IMR-90 (cell line): ENCODE measurements around the gene DBN1. TPM values are rescaled to one million over a fixed set of nuclear protein-coding genes. Genes with fewer than 3 reads are reported as not detected.

Experiments
- ATAC-seq: fragments of 200-7000 bp; cut with Tn5 transposase; 2 replicates; pipeline ENCODE4 v1.9.1; 2020; ENCODE audit warnings: low read depth, mild to moderate bottlenecking, moderate library complexity
- BruUV-seq: library from RNA; stranded (reverse); fragments of 400-500 nt; replicated peaks from 2 replicates; lab custom pipeline; 2021; lab: Mats Ljungman, UMichigan
- CTCF ChIA-PET: fragments of 300-600 bp; formaldehyde crosslinking; extraction: SDS; loops from one replicate; lab custom pipeline; 2021; ENCODE audit warnings: antibody characterized with exemption; lab: Yijun Ruan, JAX
- POLR2A ChIA-PET: fragments of 300-600 bp; sonication (Branson Sonifier 250); formaldehyde crosslinking; loops from one replicate; lab custom pipeline; 2022; ENCODE audit warnings: antibody characterized with exemption; ENCODE audit not compliant: unreplicated experiment; lab: Charles Lee
- DNase-seq: peaks from one replicate; pipeline ENCODE4 v3.0.0; 2013
- H2AFZ ChIP-seq: replicated peaks from 2 replicates; pipeline ENCODE3; 2013; ENCODE audit warnings: low read length, mild to moderate bottlenecking; ENCODE audit not compliant: poor library complexity
- H2AK5ac ChIP-seq: 2 replicates; pipeline ENCODE4 v1.6.1; 2013; ENCODE audit warnings: low read depth, low read length, inconsistent platforms
- H2AK9ac ChIP-seq: replicated peaks from 2 replicates; pipeline ENCODE3; 2013; ENCODE audit warnings: mild to moderate bottlenecking, low read depth, low read length, moderate library complexity; ENCODE audit not compliant: poor library complexity
- H2BK120ac ChIP-seq: 2 replicates; pipeline ENCODE4 v1.6.1; 2013; ENCODE audit warnings: low read depth, low read length, inconsistent platforms
- H2BK15ac ChIP-seq: 3 replicates; pipeline ENCODE4 v1.6.1; 2013; ENCODE audit warnings: low read depth, low read length, inconsistent platforms
- H2BK20ac ChIP-seq: 2 replicates; pipeline ENCODE4 v1.6.1; 2013; ENCODE audit warnings: low read depth, mild to moderate bottlenecking, inconsistent platforms, low read length, moderate library complexity
- H2BK5ac ChIP-seq: 2 replicates; pipeline ENCODE4 v1.6.1; 2013; ENCODE audit warnings: mild to moderate bottlenecking, low read depth, low read length, inconsistent platforms; ENCODE audit not compliant: poor library complexity, severe bottlenecking
- H3K14ac ChIP-seq: replicated peaks from 2 replicates; pipeline ENCODE4 v1.6.1; 2013; ENCODE audit warnings: low read depth, low read length, inconsistent platforms
- H3K18ac ChIP-seq: 2 replicates; pipeline ENCODE4 v1.6.1; 2013; ENCODE audit warnings: low read depth, low read length, control low read depth
- H3K23ac ChIP-seq: 2 replicates; pipeline ENCODE4 v1.6.1; 2013; ENCODE audit warnings: low read depth, low read length, inconsistent platforms
- H3K27ac ChIP-seq: 2 replicates; pipeline ENCODE4 v1.5.1; 2013; ENCODE audit warnings: mild to moderate bottlenecking, control low read depth, low read length; ENCODE audit not compliant: insufficient read depth
- H3K27me3 ChIP-seq: 2 replicates; pipeline ENCODE4 v1.6.1; 2013; ENCODE audit warnings: low read length; ENCODE audit not compliant: control insufficient read depth, insufficient read depth
- H3K36me3 ChIP-seq: 2 replicates; pipeline ENCODE4 v1.6.1; 2013; ENCODE audit warnings: low read length, mixed read lengths; ENCODE audit not compliant: control insufficient read depth, insufficient read depth
- H3K4ac ChIP-seq: 2 replicates; pipeline ENCODE4 v1.6.1; 2013; ENCODE audit warnings: low read depth, low read length, inconsistent platforms
- H3K4me1 ChIP-seq: 2 replicates; pipeline ENCODE4 v1.6.1; 2013; ENCODE audit warnings: low read length, mixed read lengths; ENCODE audit not compliant: control insufficient read depth, insufficient read depth
- H3K4me2 ChIP-seq: 2 replicates; pipeline ENCODE4 v1.6.1; 2013; ENCODE audit warnings: low read depth, mild to moderate bottlenecking, control low read depth, low read length, moderate library complexity
- H3K4me3 ChIP-seq: 2 replicates; pipeline ENCODE4 v1.5.1; 2013; ENCODE audit warnings: low read depth, mild to moderate bottlenecking, control low read depth, low read length, moderate library complexity; ENCODE audit not compliant: insufficient read depth
- H3K56ac ChIP-seq: 2 replicates; pipeline ENCODE4 v1.6.1; 2013; ENCODE audit warnings: low read length, inconsistent platforms; ENCODE audit not compliant: insufficient read depth; ENCODE audit errors: extremely low read depth
- H3K79me1 ChIP-seq, 2 experiments: 2 replicates each; pipeline ENCODE4 v1.6.1; 2013; ENCODE audit warnings: low read length in 2 of 2, inconsistent platforms in 1 of 2, low read depth in 1 of 2
- H3K9ac ChIP-seq: 2 replicates; pipeline ENCODE4 v1.6.1; 2013; ENCODE audit warnings: low read depth, low read length, control low read depth
- H3K9me1 ChIP-seq: 2 replicates; pipeline ENCODE4 v1.6.1; 2013; ENCODE audit warnings: low read length, inconsistent platforms; ENCODE audit not compliant: insufficient read depth
- H3K9me3 ChIP-seq: 2 replicates; pipeline ENCODE4 v1.6.1; 2013; ENCODE audit warnings: low read length; ENCODE audit not compliant: control insufficient read depth, insufficient read depth
- H4K20me1 ChIP-seq: 2 replicates; pipeline ENCODE4 v1.6.1; 2013; ENCODE audit warnings: low read length, inconsistent platforms; ENCODE audit not compliant: insufficient read depth
- H4K5ac ChIP-seq: 2 replicates; pipeline ENCODE4 v1.6.1; 2013; ENCODE audit warnings: mild to moderate bottlenecking, low read depth, low read length, control low read depth
- H4K8ac ChIP-seq, 2 experiments: 2 replicates each; pipeline ENCODE4 v1.6.1; 2013; ENCODE audit warnings: low read depth in 2 of 2, low read length in 2 of 2, control low read depth in 1 of 2, inconsistent platforms in 1 of 2
- H4K91ac ChIP-seq: 2 replicates; pipeline ENCODE4 v1.6.1; 2013; ENCODE audit warnings: low read depth, low read length, inconsistent platforms; ENCODE audit not compliant: insufficient read depth
- BHLHE40 ChIP-seq: fragments of 150-350 bp; IDR thresholded peaks from 2 replicates; pipeline ENCODE4 v1.6.1; 2016; ENCODE audit warnings: mild to moderate bottlenecking, low read depth, low read length
- CEBPB ChIP-seq: IDR thresholded peaks from 2 replicates; pipeline ENCODE4 v1.6.1; 2012; ENCODE audit warnings: low read depth, low read length, improper control_type of control experiment
- CHD1 ChIP-seq: IDR thresholded peaks from 2 replicates; pipeline ENCODE4 v1.6.1; 2012; ENCODE audit warnings: low read depth, low read length, improper control_type of control experiment
- CTCF ChIP-seq: conservative IDR thresholded peaks from 2 replicates; pipeline ENCODE4 v1.5.1; 2012; ENCODE audit warnings: mild to moderate bottlenecking, low read depth, low read length, improper control_type of control experiment
- FOS ChIP-seq: fragments of 150-350 bp; IDR thresholded peaks from 2 replicates; pipeline ENCODE4 v1.6.1; 2016; ENCODE audit warnings: low read depth, low read length
- MAZ ChIP-seq: IDR thresholded peaks from 2 replicates; pipeline ENCODE4 v1.6.1; 2012; ENCODE audit warnings: low read depth, mild to moderate bottlenecking, low read length, improper control_type of control experiment, moderate library complexity, borderline replicate concordance
- MXI1 ChIP-seq: IDR thresholded peaks from 2 replicates; pipeline ENCODE4 v1.6.1; 2012; ENCODE audit warnings: low read depth, mild to moderate bottlenecking, low read length, moderate library complexity, borderline replicate concordance
- NFE2L2 ChIP-seq: fragments of 150-350 bp; IDR thresholded peaks from 2 replicates; pipeline ENCODE4 v1.6.1; 2016; ENCODE audit warnings: low read depth, mild to moderate bottlenecking, low read length
- POLR2A ChIP-seq: IDR thresholded peaks from 2 replicates; pipeline ENCODE4 v1.6.1; 2012; ENCODE audit warnings: mild to moderate bottlenecking, low read depth, low read length
- RAD21 ChIP-seq: IDR thresholded peaks from 2 replicates; pipeline ENCODE4 v1.6.1; 2012; ENCODE audit warnings: low read length, improper control_type of control experiment
- RCOR1 ChIP-seq: IDR thresholded peaks from 2 replicates; pipeline ENCODE4 v1.6.1; 2012; ENCODE audit warnings: mild to moderate bottlenecking, low read length, improper control_type of control experiment; ENCODE audit not compliant: insufficient replicate concordance
- RFX5 ChIP-seq: IDR thresholded peaks from 2 replicates; pipeline ENCODE4 v1.8.0; 2012; ENCODE audit warnings: low read depth, mild to moderate bottlenecking, low read length, moderate library complexity
- SMC3 ChIP-seq: fragments of 150-350 bp; IDR thresholded peaks from 2 replicates; pipeline ENCODE4 v1.6.1; 2016; ENCODE audit warnings: low read depth, mild to moderate bottlenecking, antibody characterized with exemption, low read length, moderate library complexity
- USF2 ChIP-seq: fragments of 150-350 bp; IDR thresholded peaks from 2 replicates; pipeline ENCODE4 v1.6.1; 2017; ENCODE audit warnings: mild to moderate bottlenecking, antibody characterized with exemption, low read length, low read depth
- WGBS, 2 experiments: methylation state at CpG; one replicate each; pipeline versions ENCODE4 v1.1.5 to v1.1.7; 2013; ENCODE audit warnings: missing lambda C conversion rate in 2 of 2; ENCODE audit not compliant: insufficient read length in 1 of 2; ENCODE audit errors: extremely low coverage in 2 of 2; 5-methylcytosine and 5-hydroxymethylcytosine counted together
- dilution Hi-C: fragments of 300-500 bp; cut with HindIII; formaldehyde crosslinking; loops from one replicate; pipeline ENCODE4 v1.14.3; 2018; ENCODE audit warnings: low sequenced_read_pairs; ENCODE audit not compliant: unreplicated experiment
- in situ Hi-C: fragments of 300-500 bp; cut with MboI; formaldehyde crosslinking; loops from 3 replicates; pipeline ENCODE4 v1.14.3; 2019; ENCODE audit warnings: low sequenced_read_pairs, inconsistent platforms, mixed read lengths
- intact Hi-C: fragments of 100-400 bp; cut with micrococcal nuclease; formaldehyde crosslinking; loops from 2 replicates; pipeline ENCODE4 v1.10.0; 2022
- polyA plus RNA-seq, 3 experiments: library from polyadenylated mRNA; depleted of rRNA; stranded (reverse); fragments of >200 nt; gene quantifications; 2 replicates each; pipeline ENCODE4 v1.2.3, GENCODE V29; 2012; ENCODE audit warnings: low replicate concordance in 1 of 3
- total RNA-seq: library from RNA; depleted of rRNA; stranded (reverse); fragments of >200 nt; gene quantifications from 2 replicates; pipeline ENCODE4 v1.2.3, GENCODE V29; 2012

The DBN1 gene
- total and polyA plus RNA-seq, 2 of the 4 experiments (the other 2 are of a cell fraction): 122 to 187 TPM

GRCh38 chr5:177491429-177491945, 18.1 kb upstream of the DBN1 start:
- in situ Hi-C loops (no loop called here), dilution Hi-C loops (no loop called here), intact Hi-C loops (no loop called here)
- peak; percentile 2; the same call in 1 of the 2 replicates for ATAC-seq
- Histone ChIP-seq H2BK20ac (no peak overlapping the region), H3K9me1 (peaks cover 9% of the 10 kb centered on the region), H4K8ac (no peak overlapping the region), H4K5ac (no peak overlapping the region), H2AK9ac (peak overlapping the region; percentile 82), H3K14ac (no peak overlapping the region), H3K4me1 (peaks cover 25% of the 10 kb centered on the region), H2BK120ac (no peak overlapping the region), H2BK5ac (no peak overlapping the region), H3K56ac (no peak overlapping the region), H4K20me1 (peaks cover 95% of the 10 kb centered on the region), H4K91ac (no peak overlapping the region), H3K9ac (no peak overlapping the region), H3K4ac (no peak overlapping the region), H2AK5ac (no peak overlapping the region), H3K9me3 (no peaks in the 10 kb centered on the region), H3K4me2 (no peak overlapping the region), H3K79me1 (peaks cover 37 to 82% of the 10 kb centered on the region in 2 experiments), H3K27ac (no peak overlapping the region), H3K36me3 (peaks cover 81% of the 10 kb centered on the region), H2BK15ac (no peak overlapping the region), H3K27me3 (no peaks in the 10 kb centered on the region), H3K18ac (no peak overlapping the region), H3K23ac (no peak overlapping the region), H3K4me3 (no peak overlapping the region), H2AFZ (no peak overlapping the region)
- CTCF ChIA-PET: no interaction called here
- BruUV-seq: no TSS peak
- TF ChIP-seq RCOR1 (no peak), MXI1 (no peak), POLR2A (no peak), CEBPB (no peak), FOS (no peak), CTCF (peak; percentile 84), RAD21 (peak; percentile 55), MAZ (peak; percentile 78), RFX5 (no peak), BHLHE40 (no peak), NFE2L2 (no peak), USF2 (no peak), SMC3 (peak; percentile 58), CHD1 (no peak)
- POLR2A ChIA-PET: interaction anchor here (0.6 kb wide), 1 partner anchor 39 kb away, joined by 3 read pairs; no protein-coding TSS in a partner anchor
- DNase-seq: no peak
- WGBS, 2 experiments: 77% methylated on average over 13 of the region's 43 CpGs; no CpG with 5 or more reads in 1 of the 2 experiments
